ENCODE results near the gene EVPLL.
"Not testable (repeated sequence)": the region's sequence is repeated elsewhere in the genome, so short reads cannot be mapped to it uniquely, and the experiment has no call there.

EVPLL gene
- 0 reads per million in 2 donors for total RNA-seq

- DNase-seq: no peak
These were observed at the start of gene EVPLL for GRCh38 chr17:18377437-18378204. Gene EVPLL, plus strand, starts transcription at chr17:18377778. Its CDS starts 3,160 bp downstream, at chr17:18380938.

GRCh38 chr17:18328643-18329204 is 48.9 kb upstream of the EVPLL start:
- DNase-seq: no peak

GRCh38 chr17:18331879-18332278 is 45.7 kb upstream of the EVPLL start:
- no peak for DNase-seq

DNA sequence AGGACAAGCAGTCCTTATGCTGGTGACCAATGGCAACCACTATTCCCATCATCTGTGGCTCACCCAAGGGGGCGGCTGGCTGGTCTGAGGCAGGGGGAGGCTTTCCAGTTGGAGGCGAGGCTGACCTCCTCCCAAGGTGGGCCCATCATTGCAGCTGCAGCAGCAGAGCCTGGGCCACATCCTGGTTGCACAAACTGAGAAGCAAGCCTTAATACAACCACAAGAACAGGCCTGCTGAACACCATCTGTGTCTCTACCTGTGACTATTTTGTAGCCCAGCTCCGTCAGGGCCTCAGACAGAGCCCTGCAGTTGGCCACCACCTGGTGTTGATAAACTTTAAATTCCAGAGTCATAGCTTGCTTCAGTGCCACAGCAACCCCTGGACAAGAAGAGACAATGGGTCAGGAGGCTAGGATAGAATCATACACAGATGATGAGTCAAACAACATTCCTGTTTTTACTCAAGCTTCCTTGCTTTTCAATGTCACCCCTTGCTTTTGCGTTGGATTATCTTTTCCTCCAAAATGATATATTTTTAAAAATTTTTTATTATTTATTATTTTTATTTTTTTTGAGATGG is 44.6 kb upstream of the EVPLL start:
- no peak for DNase-seq

- not testable (repeated sequence) for DNase-seq
These were observed 39.4 kb upstream of the EVPLL start for GRCh38 chr17:18338158-18338557.

DNA sequence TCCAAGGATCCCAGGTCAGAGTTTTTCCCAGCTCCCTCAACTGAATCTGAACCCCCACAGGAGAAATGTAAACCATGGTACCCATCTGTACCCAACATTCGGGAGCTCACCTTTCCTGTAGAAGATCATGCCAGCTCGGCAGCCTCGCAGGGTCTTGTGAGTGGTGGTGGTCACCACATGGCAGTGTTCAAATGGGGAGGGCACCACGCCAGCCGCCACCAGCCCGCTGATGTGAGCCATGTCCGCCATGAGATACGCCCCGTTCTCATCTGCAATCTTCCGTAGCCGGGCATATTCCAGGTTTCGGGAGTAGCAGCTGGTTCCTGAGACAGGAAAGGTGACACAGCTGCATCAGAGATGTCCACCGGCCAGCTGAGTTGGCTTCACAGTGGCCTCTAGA is 37.6 kb upstream of the EVPLL start:
- DNase-seq: no peak

GRCh38 chr17:18344021-18344420 is 33.6 kb upstream of the EVPLL start:
- DNase-seq: no peak

DNA sequence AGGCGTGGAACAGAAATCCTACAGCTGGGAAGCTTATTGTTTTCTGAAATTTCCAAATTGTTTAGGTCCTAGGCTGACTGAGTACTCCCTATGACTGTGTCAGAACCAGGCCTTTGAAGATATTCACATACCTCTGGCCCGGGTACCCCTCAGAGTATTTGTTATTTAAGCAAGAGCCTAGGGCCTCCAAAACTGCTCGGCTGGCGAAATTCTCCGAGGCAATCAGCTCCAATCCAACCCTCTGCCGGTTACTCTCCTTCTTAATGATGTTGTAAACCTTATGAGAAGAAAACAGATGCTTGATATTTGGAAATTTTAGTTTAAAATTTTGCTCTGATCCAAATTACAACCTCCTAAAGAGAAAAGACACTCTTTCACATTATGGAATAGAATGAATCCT is 24.0 kb upstream of the EVPLL start:
- DNase-seq: no peak

GRCh38 chr17:18356624-18357023 is 21.0 kb upstream of the EVPLL start:
- DNase-seq: no peak

DNA sequence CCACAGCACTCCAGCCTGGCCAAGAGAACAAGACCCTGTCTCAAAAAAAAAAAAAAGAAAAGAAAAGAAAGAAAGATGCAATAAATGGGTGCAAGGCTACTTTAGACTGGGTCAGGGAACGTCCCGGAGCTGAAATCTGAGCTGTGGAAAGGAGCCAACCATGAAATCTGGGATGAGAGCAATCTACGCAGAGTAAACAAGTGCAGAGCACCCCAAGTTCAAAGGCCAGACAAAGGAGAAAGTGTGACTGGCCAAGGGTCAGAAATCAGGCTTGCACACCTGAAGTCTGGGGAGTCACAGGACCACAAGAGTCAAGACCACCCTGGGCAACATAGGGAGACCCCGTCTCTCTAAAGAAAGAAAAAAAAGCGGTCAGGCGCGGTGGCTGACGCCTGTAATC is 17.1 kb upstream of the EVPLL start:
- DNase-seq: no peak

- no peak for DNase-seq
These were observed 15.5 kb upstream of the EVPLL start for GRCh38 chr17:18361837-18362697.

DNA sequence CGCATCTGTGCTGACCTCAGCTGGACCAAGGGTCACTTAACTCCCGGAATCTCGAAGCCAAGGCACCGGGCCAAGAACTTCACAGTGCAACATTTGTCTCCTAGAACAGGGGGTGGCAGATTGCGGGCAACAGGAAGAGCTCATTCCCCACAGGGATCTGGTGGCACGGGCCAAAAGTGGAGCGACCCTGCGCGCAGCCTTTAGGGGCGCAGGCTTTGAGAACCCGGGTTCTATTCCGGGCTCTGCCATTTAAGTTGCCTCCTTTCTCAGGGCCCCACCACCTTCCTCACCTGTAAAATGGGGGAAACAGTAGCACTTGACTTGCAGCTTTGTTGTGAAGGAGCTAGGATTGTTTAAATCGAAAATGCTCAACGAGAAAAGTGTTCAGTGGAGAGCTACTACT is 14.9 kb upstream of the EVPLL start:
- DNase-seq: no peak

GRCh38 chr17:18363101-18364049 is 14.2 kb upstream of the EVPLL start, which contains the start of gene SHMT1:
Gene SHMT1, minus strand, starts transcription at chr17:18363550. Its CDS starts 7,569 bp downstream, at chr17:18355981.
- peak; percentile 90 for DNase-seq

- DNase-seq: no peak
These were observed 13.4 kb upstream of the EVPLL start for GRCh38 chr17:18364166-18364565.

GRCh38 chr17:18368946-18369345 is 8.6 kb upstream of the EVPLL start:
- DNase-seq: no peak

DNA sequence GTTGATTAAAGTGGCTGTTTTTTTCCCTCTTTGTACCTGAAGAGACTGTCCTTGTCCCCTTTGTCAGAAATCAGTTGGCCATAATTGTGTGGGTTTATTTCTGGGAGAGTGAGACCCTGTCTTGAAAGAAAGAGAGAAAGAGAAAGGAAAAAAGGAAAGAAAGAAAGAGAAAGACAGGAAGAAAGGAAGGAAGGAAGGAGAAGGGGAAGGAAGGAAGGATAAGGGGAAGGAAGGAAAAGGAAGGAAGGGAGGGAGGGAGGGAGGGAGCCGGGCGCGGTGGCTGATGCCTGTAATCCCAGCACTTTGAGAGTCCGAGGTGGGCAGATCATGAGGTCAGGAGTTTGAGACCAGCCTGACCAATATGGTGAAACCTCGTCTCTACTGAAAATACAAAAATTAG is 6.8 kb upstream of the EVPLL start:
- no peak for DNase-seq

GRCh38 chr17:18371455-18371854 is 6.1 kb upstream of the EVPLL start:
- no peak for DNase-seq

DNA sequence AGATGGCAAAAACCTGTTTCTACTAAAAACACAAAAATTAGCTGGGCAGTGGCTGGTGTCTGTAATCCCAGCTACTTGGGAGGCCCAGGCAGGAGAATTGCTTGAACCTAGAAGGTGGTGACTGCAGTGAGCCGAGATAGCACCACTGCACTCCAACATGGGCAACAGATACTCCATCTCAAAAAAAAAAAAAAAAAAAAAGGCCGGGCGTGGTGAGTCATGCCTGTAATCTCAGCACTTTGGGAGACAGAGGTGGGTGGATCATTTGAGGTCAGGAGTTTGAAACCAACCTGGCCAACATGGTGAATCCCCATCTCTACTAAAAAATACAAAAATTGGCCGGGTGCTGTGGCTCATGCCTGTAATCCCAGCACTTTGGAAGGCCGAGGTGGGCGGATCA is 4.4 kb upstream of the EVPLL start:
- not testable (repeated sequence) for DNase-seq

DNA sequence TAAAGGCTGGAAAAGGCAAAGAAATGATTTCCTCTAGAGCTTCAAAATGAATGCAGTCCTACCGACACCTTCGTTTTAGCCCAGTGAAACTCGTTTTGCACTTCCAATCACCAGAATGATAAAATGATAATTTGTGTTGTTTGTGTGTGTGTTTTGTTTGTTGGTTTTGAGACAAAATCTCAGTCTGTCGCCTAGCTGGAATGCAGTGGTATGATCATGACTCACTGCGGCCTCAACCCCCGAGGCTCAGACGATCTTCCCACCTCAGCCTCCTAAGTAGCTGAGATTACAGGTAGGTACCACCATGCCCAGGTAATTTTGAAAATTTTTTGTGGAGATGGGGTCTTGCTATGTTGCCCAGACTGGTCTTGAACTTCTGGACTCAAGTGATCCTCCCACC is 3.4 kb upstream of the EVPLL start:
- DNase-seq: no peak

- no peak for DNase-seq
These were observed 577 bp downstream of the EVPLL start for GRCh38 chr17:18378205-18378505.

DNA sequence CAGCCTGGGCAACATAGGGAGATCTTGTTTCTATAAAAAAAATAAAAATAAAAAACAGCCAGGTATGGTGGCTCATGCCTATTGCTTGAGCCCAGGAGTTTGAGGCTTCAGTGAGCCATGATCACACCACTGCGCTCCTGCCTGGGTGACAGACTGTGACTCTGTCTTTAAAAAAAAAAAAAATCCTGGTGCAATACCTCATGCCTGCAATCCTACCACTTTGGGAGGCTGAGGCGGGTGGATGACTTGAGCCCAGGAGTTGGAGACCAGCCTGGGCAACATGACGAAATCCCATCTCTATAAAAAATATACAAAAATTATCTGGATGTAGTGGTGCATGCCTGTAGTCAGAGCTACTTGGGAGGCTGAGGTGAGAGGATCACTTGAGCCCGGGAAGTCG is 1.0 kb downstream of the EVPLL start:
- DNase-seq: not testable (repeated sequence)

Measured in activated gamma-delta T cell (primary cell).